ENCODE measurements around the gene MAGEB10.
"Not testable (repeated sequence)": the region's sequence is repeated elsewhere in the genome, so short reads cannot be mapped to it uniquely, and the experiment has no call there.

Gene MAGEB10, protein sequence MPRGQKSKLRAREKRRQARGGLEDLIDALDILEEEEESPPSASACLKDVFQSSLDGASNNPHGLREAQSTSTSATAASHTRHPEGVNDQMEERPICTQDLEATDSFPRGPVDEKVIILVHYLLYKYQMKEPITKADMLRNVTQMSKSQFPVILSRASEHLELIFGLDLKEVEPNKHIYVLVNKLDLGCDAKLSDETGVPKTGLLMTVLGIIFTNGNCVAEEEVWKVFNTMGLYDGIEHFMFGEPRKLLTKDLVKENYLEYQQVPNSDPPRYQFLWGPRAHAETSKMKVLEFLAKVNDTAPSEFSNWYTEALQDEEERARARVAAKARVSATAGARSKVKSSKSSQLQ

DNA sequence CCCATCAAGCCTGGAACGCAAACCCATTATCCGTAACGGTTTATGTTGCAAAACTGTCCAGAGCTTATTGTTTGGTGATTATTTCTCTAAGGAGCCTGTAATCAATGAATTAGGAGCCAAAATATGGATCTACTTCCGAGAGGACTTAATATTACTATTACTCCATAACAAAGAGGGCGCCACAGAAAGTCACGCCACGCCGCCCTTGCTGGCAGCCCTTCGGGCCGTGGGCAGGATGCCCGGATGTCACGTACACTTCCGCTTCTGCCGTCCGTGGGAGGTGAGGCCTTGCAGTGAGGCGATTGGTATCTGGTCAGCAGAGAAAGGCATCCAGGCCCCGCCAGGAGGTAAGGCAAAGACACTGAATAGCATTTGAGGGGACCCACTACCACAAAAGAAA is at the start of gene MAGEB10:
TSS of gene MAGEB10 (plus strand) at position 301 of the 400 bp plus-strand sequence. CDS start 13,317 bp downstream, outside the sequence.
- DNase-seq, result no peak

DNA sequence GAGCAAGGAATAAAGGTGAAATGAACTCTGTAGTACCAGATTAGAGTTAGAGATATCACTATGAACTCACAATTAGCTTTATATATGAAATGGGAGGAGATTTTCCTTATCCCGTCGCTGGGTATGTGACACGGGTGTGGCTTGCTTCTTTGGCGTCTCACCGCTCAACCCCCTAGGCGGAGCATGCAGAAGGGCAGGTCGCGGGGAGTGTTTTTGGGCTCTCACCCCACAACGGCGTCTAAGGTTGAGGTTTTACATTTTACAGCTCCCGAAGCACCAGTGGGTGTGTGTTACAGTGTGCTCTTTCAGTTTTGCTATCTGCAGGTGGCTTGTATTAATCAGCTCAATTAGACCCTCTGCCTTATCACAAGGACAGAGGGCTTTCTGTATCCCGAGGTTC is 42.1 kb upstream of the MAGEB10 start:
- no peak for DNase-seq

DNA sequence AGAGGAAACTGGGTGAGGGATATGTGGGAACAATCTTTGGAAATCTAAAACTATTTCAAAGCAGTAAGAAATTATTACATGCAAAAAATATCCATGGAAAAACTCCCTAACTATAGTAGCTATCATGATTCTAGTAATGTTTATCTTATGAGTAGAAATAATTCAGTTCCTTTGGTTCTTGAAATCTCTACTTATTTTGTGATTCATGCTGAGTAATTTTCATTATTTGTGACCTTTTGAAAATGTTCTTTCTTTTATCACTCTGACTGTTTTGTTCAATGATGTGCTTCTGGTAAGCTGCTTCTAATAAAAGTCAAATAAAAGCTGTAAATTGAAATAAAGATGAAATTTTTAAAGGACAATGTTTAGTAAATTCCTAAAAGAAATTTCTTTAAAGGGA is 40.4 kb upstream of the MAGEB10 start:
- no peak for DNase-seq

DNA sequence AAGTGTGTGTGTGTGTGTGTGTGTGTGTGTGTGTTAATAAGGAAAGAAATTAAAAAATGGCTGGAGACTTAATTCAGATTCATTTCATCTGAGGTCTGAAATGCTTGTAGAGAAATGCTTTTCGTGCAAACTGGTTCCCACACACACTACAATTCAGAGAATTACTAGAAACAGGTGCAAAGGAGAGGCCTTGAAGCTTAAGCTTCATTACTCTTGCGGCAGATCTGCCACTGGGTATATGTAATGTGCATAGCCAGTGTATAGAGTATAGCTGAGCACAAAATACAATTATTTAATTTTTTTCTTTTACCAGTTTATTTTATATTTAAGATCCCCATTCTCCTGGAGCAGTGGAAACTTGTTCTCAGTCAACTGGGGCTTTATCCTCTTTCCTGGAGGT is 31.8 kb upstream of the MAGEB10 start:
- DNase-seq, result no peak

DNA sequence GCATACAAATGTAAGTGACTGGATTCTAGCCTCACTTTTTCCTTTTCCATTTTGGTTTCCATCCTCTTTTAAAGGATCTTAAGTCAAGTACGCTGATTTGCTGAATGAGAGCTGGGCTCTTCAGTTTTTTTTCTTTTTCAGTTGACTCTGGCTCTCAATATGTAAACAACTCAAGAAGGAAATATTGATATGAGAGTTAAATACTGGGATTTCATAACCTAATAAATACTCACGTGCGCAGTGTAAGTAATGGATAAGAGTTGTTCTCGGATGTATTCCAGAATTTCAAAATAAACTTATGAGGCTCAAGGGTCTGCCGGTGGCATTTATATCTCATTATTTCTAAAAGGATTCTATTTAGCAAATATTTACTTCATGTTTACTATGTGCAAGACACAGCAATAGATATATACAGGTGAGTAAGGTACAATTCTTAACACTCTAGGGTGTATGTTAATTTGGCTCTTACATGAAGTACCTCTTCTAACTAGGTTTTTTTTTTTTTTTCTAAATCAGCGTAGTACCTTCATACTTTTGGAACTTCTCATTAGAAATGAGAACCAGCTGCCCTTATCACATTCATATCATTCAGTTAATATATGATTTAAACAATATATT is 11.0 kb upstream of the MAGEB10 start:
- no peak for DNase-seq

DNA sequence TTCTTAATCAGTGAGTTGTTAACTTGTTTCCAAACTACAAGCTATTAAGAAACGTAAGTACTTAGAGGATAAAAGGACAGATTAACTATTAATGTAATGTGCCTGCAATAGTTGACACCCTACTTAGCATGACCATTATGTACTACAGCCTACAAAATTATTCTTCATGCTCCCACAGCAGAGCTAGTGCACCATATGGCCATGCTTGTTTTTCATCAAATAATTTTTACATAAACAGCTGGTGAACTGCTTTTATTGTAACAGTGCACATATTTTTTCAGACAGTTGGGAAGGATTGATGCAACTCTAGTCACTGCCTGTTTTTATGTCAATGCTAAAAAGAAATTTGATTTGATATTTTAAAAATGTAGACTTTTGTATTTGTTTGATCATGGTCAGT is 10.2 kb upstream of the MAGEB10 start:
- DNase-seq, result no peak

DNA sequence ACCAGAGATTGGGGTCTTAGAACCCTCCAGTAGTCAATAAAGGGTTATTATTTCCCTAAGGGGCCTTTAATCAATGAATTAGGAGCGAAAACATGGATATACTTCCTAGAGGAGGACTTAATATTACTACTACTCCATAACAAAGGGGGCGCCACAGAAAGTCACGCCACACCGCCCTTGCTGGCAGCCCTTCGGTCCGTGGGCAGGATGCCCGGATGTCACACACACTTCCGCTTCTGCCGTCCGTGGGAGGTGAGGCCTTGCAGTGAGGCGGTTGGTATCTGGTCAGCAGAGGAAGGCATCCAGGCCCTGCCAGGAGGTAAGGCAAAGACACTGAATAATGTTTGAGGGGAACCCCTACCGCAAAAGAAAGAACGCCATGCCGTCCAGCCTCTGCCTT is 436 bp downstream of the MAGEB10 start:
- no peak for DNase-seq

DNA sequence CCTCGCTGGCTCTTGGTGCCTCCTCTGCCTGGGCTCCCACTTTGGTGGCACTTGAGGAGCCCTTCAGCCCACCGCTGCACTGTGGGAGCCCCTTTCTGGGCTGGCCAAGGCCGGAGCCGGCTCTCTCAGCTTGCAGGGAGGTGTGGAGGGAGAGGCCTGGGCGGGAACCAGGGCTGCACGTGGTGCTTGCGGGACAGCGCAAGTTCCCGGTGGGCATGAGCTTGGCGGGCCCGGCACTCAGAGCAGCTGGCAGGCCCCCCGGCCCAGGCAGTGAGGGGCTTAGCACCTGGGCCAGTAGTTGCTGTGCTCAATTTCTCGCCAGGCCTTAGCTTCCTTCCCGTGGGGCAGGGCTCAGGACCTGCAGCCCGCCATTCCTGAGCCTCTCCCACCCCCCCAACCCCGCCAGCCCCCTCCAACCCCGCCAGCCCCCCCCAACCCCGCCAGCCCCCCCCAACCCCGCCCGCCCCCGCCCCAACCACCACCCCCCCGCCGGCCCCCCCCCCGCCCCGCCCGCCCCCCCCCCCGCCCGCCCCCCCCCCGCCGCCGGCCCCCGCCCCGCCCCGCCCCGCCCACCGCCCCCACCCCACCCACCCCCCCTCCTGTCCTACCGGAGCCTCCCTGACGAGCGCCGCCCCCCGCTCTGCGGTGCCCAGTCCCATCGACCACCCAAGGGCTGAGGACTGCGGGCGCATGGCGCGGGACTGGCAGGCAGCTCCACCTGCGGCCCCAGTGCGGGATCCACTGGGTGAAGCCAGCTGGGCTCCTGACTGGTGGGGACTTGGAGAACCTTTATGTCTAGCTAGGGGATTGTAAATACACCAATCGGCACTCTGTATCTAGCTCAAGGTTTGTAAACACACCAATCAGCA is 1.4 kb downstream of the MAGEB10 start:
- not testable (repeated sequence) for DNase-seq

DNA sequence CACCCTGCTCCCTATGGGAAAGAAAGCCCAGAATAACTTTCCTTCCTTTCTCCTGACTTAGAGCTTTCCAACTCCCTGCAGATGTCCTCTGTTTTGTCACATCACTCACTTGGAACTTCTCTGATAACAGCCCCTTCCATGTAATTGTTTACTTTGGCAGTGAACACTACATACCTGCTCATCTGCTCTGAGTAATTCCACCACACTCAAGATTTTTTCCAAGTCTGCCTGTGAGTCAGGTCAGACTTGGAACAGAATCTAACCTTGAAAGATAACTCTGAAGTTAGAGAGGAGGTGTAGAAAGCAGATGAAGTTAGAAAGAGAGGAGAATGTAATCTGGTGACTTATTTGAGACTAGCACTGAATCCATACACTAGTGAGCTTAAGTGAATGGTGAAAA is 7.4 kb downstream of the MAGEB10 start:
- DNase-seq, result no peak

DNA sequence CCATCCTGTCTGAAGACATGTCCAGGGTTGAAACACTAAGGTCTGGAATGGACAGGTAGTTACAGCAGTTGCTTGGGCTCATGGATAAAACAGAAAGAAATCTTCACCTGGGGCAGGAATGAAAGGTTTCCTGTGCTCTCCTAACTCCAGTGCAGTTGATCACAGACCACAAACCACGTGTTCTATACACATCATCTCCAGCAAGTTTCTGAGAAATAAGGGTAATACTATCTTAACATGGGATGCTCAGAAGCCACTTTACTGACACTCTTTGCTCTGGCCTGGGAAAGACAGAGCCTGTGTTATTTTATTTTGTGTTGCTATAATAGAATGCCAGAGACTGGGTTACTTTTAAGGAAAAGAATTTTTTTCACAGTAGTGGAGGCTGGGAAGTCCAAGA is 16.0 kb downstream of the MAGEB10 start:
- no peak for DNase-seq

DNA sequence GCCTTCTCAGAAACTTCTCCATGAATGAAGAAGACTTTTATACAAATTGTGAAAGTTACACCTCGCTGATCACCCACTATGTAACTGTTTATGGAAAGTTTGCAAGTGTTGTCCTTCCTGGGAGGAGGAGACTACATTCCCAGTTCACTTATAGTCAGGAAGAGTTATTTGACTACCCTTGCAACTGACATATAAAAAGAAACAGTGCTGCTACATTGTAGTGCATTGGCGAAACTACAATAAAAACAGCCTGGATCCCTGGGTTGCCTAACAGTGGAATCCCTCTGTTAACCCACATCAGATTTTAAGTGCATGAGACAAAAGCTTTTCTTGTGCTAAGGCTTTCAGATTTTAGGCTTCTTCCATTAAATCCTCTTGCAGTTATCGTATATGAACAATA is 30.4 kb downstream of the MAGEB10 start:
- DNase-seq, result no peak

DNA sequence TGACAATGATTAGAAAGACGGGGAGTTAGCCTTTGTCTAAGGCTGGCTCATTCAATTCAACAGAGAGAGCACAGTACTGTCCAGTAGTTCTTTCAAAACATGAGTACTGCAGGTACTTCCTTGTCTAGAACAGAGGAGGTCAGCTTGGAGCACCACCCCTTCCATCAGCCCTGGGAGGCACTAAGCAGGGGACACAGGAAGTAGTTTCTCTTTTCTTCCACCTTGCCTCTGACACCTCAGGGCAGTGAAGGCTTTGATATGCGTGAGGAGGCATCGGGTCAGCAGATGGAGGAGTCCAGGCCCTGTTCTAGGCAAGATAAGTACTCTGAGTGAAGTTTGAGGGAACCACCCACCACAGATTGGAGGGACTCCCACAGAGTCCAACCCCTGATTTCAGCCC is 33.1 kb downstream of the MAGEB10 start:
- no peak for DNase-seq

DNA sequence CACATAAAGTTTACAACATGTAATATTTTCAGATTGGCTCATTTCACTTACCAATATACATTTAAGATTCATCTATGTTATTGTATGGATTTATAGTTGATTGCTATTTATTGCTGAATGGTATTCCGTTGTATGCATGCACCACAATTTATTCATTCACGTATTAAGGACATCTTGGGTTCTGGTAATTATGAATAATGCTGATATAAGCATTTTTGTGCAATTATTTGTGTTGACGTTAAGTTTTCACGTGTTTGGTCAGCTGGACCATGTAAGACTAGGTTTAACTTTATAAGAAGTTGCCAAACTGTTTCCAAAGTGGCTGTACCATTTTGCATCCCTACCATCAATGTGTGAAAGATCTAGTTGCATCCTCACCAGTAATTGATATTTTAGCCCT is 35.1 kb downstream of the MAGEB10 start:
- DNase-seq, result no peak

DNA sequence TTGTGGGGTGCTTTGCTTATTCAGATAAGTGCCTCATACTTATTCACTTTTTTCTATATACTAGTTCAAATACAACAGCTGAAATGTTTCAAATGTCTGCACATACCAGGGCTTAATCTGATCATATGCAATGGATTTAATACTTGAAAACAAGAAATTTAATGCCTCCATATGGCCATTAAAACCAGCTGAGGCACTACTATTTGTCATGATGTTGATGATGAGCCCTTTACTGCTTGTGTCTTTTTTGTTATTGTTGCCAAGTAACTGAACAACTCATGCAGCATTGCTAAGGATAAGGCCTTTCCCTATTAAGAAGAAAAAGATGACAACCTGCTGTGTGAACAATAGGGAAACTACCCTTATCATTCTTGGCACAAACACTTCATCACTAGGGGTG is 52.5 kb downstream of the MAGEB10 start:
- no peak for DNase-seq

DNA sequence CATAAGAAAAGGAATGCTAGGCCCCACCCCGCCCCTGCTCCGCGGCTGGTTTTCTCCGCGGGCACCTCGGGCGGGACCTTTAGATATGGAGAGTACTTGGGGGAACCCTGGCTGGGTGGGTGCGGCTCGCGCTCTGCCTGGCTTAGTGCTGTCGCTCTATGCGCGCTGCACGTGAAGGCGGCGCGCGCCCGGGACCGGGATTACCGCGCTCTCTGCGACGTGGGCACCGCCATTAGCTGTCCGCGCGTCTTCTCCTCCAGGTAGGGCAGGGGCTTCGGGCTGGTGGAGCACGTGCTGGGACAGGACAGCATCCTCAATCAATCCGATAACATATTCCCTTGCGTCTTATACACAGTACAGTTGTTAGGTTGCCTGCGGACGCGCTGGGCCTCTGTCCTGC is 56.0 kb downstream of the MAGEB10 start:
- no peak for DNase-seq

All from activated CD4-positive, alpha-beta T cell treated with anti-CD3 and anti-CD28 coated beads, Interleukin-2, amount 50 U/mL, for 16 hours (primary cell).